ENCODE measurements around the gene STON2. TPM values are rescaled to one million over a fixed set of nuclear protein-coding genes. Genes with fewer than 3 reads are reported as not detected.
"Not testable (repeated sequence)": the region's sequence is repeated elsewhere in the genome, so short reads cannot be mapped to it uniquely, and the experiment has no call there.

Gene STON2
- total RNA-seq, 1 donor: 25.9 TPM

DNA sequence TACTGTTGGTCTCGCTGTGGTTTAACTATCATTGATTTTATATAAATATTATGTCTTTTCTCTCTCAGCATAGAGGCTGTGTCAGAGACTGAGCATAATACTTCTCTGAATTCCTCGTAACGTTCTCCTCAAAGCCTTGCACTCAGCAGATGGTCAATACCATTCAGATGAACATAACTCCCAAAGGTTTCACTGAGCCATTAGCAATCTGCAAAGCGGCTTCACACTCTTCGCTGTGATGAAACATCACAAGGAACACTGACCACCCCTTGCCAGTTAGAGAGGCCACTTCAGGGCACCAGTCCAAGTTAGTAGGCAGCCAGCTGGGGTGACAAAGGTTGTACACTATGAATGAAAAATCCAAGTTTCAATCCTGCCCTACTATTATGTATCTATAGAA, 30.1 kb upstream of the STON2 start:
- no peak overlapping the region for H3K4me3 ChIP-seq (ENCODE audit: low read length)
- H3K27me3 ChIP-seq (ENCODE audit: insufficient read depth, low read length): peaks cover 39% of the 10 kb centered on the region
- no peaks in the 10 kb centered on the region for H3K9me3 ChIP-seq (ENCODE audit: low read depth, low read length)
- H3K4me1 ChIP-seq (ENCODE audit: insufficient read depth, low read length): peaks cover 14% of the 10 kb centered on the region

DNA sequence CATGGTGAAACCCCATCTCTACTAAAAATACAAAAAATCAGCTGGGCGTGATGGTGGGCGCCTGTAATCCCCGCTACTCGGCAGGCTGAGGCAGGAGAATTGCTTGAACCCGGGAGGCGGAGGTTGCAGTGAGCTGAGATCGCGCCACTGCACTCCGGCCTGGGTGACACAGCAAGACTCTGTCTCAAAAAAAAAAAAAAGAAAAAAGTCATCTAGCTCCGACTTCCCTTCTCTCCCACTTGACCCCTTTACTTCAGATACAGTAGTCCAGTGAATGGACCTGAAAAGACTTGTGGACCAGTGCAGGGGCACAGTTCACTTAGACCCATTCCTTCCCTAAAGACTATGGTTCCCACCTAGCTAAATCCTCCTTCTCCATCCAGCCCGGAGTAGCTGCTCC, 29.6 kb upstream of the STON2 start:
- not testable (repeated sequence) for H3K9me3 ChIP-seq (ENCODE audit: low read depth, low read length); H3K4me3 ChIP-seq (ENCODE audit: low read length)
- Histone ChIP-seq H3K27me3 (ENCODE audit: insufficient read depth, low read length) (peaks cover 34% of the 10 kb centered on the region), H3K4me1 (ENCODE audit: insufficient read depth, low read length) (peaks cover 12% of the 10 kb centered on the region)

- Histone ChIP-seq H3K9me3 (ENCODE audit: low read depth, low read length) (no peaks in the 10 kb centered on the region), H3K4me1 (ENCODE audit: insufficient read depth, low read length) (peaks cover 12% of the 10 kb centered on the region), H3K4me3 (ENCODE audit: low read length) (no peak overlapping the region), H3K27me3 (ENCODE audit: insufficient read depth, low read length) (peaks cover 27% of the 10 kb centered on the region)
Observed at GRCh38 chr14:81429028-81429427, 28.9 kb upstream of the STON2 start.

GRCh38 chr14:81427348-81428058, 27.4 kb upstream of the STON2 start:
- Histone ChIP-seq H3K4me1 (ENCODE audit: insufficient read depth, low read length) (peaks cover 27% of the 10 kb centered on the region), H3K4me3 (ENCODE audit: low read length) (no peak overlapping the region), H3K9me3 (ENCODE audit: low read depth, low read length) (no peaks in the 10 kb centered on the region), H3K27me3 (ENCODE audit: insufficient read depth, low read length) (peaks cover 12% of the 10 kb centered on the region)

DNA sequence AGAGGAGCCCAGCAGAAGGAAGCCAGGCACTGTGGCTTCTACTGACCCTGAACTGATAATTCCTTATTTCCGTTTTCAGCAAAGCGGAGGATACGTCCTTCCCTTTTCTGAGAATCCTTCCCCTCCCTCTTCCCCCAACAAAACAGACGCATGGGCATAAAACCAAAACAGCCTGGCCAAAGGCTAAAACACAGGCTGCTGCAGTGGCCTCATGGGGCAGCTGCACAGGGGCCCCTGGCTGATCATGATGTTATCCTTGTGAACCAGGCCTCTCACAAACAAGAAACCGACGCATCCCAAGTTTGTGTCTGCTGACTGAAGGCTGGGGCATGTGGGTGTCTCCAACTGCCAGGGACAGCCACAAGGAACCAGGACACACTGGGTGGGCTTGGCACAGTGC, 23.4 kb upstream of the STON2 start:
- no peak overlapping the region for H3K4me3 ChIP-seq (ENCODE audit: low read length)
- H3K4me1 ChIP-seq (ENCODE audit: insufficient read depth, low read length): peaks cover 28% of the 10 kb centered on the region
- H3K27me3 ChIP-seq (ENCODE audit: insufficient read depth, low read length): peaks cover 5% of the 10 kb centered on the region
- H3K9me3 ChIP-seq (ENCODE audit: low read depth, low read length): no peaks in the 10 kb centered on the region

- Histone ChIP-seq H3K9me3 (ENCODE audit: low read depth, low read length) (no peaks in the 10 kb centered on the region), H3K4me1 (ENCODE audit: insufficient read depth, low read length) (peaks cover 41% of the 10 kb centered on the region), H3K27me3 (ENCODE audit: insufficient read depth, low read length) (peaks cover 2% of the 10 kb centered on the region), H3K4me3 (ENCODE audit: low read length) (no peak overlapping the region)
Observed at GRCh38 chr14:81418057-81418790, 18.1 kb upstream of the STON2 start.

GRCh38 chr14:81416981-81417380, 16.9 kb upstream of the STON2 start:
- H3K4me1 ChIP-seq (ENCODE audit: insufficient read depth, low read length): peaks cover 38% of the 10 kb centered on the region
- peaks cover 2% of the 10 kb centered on the region for H3K27me3 ChIP-seq (ENCODE audit: insufficient read depth, low read length)
- H3K4me3 ChIP-seq (ENCODE audit: low read length): no peak overlapping the region
- no peaks in the 10 kb centered on the region for H3K9me3 ChIP-seq (ENCODE audit: low read depth, low read length)

GRCh38 chr14:81416194-81416952, 16.2 kb upstream of the STON2 start:
- Histone ChIP-seq H3K4me1 (ENCODE audit: insufficient read depth, low read length) (peaks cover 38% of the 10 kb centered on the region), H3K4me3 (ENCODE audit: low read length) (no peak overlapping the region), H3K9me3 (ENCODE audit: low read depth, low read length) (no peaks in the 10 kb centered on the region), H3K27me3 (ENCODE audit: insufficient read depth, low read length) (peaks cover 2% of the 10 kb centered on the region)

GRCh38 chr14:81415781-81416180, 15.7 kb upstream of the STON2 start:
- no peaks in the 10 kb centered on the region for H3K9me3 ChIP-seq (ENCODE audit: low read depth, low read length)
- no peak overlapping the region for H3K4me3 ChIP-seq (ENCODE audit: low read length)
- H3K4me1 ChIP-seq (ENCODE audit: insufficient read depth, low read length): peaks cover 38% of the 10 kb centered on the region
- peaks cover 2% of the 10 kb centered on the region for H3K27me3 ChIP-seq (ENCODE audit: insufficient read depth, low read length)

DNA sequence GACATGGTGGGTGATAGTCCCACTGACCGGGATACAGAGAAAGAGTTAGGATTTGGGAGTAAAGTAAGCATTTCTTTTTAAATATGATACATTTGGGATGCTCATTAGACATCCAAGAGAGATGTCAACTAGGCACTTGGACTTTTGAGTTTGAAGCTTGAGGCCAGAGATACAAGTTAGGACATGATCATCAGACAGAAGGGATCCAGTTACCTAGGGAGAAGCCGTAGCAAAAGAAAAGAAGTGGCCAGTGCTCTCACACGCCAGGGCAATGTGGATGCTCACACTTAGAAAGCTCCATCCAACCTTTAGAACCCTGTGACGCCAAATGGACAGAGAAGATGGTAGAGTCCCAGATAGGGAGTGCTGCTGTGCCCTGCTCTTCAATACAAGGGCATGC, 14.0 kb upstream of the STON2 start:
- peaks cover 38% of the 10 kb centered on the region for H3K4me1 ChIP-seq (ENCODE audit: insufficient read depth, low read length)
- no peaks in the 10 kb centered on the region for H3K9me3 ChIP-seq (ENCODE audit: low read depth, low read length)
- no peak overlapping the region for H3K4me3 ChIP-seq (ENCODE audit: low read length)
- peaks cover 12% of the 10 kb centered on the region for H3K27me3 ChIP-seq (ENCODE audit: insufficient read depth, low read length)

DNA sequence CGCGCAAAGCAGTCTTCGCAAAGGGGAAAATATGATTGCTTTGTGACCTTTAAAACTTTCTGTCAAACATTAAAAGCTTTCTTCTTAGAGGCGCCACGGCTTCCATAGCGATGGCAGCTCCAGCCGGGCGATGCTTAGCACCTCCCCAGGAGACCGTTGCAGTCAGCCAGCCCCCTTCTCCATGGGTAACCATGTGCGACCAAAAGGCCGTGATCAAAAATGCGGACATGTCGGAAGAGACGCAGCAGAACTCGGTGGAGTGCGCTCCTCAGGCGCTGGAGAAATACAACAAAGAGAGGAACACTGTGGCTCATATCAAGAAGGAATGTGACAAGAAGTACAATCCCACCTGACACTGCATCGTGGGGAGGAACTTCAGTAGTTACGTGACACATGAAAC, 12.7 kb upstream of the STON2 start:
- no peak overlapping the region for H3K4me3 ChIP-seq (ENCODE audit: low read length)

DNA sequence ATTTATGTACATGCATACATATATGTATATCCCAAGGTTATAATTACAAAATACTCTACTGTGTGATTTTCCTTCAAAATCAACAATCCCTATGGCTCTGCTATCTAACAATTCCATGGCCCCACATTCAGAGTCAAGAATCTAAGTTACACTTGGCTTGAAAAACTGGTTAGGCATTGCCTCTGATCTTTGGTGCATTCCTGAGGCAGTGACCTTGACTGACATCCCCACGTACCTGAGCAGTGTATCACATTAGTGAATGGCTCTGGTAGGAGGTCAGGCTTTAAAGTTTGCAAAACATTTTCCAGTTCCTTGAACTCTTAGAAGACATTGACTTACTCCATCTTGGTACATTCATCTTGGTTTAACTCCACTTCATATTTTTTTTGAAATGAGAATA, 8.5 kb upstream of the STON2 start:
- Histone ChIP-seq H3K4me3 (ENCODE audit: low read length) (no peak overlapping the region), H3K27me3 (ENCODE audit: insufficient read depth, low read length) (peaks cover 47% of the 10 kb centered on the region)

More for the DNA sequence above, 12.7 kb upstream of the STON2 start:
- no peaks in the 10 kb centered on the region for H3K9me3 ChIP-seq (ENCODE audit: low read depth, low read length)
- H3K27me3 ChIP-seq (ENCODE audit: insufficient read depth, low read length): peaks cover 16% of the 10 kb centered on the region
- H3K4me1 ChIP-seq (ENCODE audit: insufficient read depth, low read length): peaks cover 37% of the 10 kb centered on the region

DNA sequence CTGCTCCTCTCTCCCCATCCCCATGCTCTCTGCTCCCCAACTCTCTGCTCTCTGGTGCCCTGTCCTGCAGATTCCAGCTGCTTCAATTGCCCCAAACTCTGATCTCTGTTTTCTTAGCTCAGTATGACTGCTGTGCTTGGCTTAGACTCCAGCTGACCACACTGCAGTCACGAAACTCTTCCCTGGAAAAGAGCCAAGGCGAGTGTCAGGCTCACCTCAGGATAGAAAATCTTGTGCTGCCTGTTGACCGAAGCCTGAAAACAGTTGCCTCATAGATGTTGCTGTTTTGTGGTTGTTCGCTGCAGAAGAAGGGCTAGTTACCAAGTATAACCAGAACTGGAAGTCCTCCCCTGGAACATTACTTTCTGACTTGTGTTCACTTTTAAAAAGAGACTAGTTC, 6.7 kb upstream of the STON2 start:
- Histone ChIP-seq H3K27me3 (ENCODE audit: insufficient read depth, low read length) (peaks cover 60% of the 10 kb centered on the region), H3K4me3 (ENCODE audit: low read length) (no peak overlapping the region), H3K9me3 (ENCODE audit: low read depth, low read length) (no peaks in the 10 kb centered on the region), H3K4me1 (ENCODE audit: insufficient read depth, low read length) (peaks cover 10% of the 10 kb centered on the region)

More for the DNA sequence above, 8.5 kb upstream of the STON2 start:
- Histone ChIP-seq H3K4me1 (ENCODE audit: insufficient read depth, low read length) (peaks cover 5% of the 10 kb centered on the region), H3K9me3 (ENCODE audit: low read depth, low read length) (no peaks in the 10 kb centered on the region)

DNA sequence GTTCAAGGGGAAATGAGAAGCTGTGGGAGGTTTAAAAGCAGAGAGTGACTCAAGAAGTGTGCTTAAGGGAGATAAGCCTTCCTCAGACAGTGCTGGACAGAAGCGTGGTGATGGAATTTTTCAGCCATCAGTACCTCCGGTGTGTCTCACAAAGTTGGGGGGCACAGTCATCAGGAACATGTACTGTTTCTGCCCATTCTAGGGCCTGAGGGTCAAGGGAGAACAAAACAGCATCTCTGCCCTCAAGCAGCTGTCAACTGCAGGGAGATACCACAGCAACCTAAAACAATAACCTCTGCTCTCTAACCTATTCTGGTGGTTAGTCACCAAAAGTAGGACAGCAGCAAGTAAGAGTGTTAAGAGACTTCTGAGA, 2.0 kb upstream of the STON2 start:
- H3K9me3 ChIP-seq (ENCODE audit: low read depth, low read length): no peaks in the 10 kb centered on the region
- H3K4me3 ChIP-seq (ENCODE audit: low read length): no peak overlapping the region
- H3K27me3 ChIP-seq (ENCODE audit: insufficient read depth, low read length): peaks cover 75% of the 10 kb centered on the region
- H3K4me1 ChIP-seq (ENCODE audit: insufficient read depth, low read length): peaks cover 32% of the 10 kb centered on the region

DNA sequence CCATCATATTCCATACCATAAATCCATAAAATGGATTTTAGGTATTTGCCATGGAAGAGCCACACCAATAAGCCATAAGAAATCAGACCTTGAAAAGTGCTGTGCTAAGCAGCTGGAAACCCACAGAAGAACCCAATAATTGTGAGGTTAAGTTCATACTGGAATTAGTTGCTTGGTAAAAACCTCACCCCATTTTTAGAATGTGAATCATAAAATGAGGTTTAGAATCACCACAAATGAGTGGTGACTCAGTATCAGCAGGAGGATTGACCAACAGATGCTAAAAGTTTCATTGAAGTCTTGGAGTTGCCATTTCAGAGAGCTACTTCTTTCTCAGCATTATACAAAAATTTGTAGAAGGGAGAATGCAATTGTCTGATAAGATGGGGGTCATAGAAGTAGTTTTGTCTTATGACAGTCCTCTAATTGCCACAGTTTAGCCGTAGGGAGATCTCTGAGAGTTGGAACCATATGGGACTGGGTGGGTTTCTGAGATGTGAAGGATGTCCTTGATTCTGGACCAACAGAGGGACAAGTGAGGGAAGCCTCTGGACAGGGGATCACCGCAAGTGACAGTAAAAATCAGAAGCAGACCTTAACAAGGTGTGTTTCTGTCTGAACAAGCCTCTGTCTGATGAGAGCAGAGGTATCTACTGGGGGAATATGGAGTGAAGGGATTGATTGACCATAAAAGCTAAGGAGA, 1.4 kb upstream of the STON2 start:
- peaks cover 32% of the 10 kb centered on the region for H3K4me1 ChIP-seq (ENCODE audit: insufficient read depth, low read length)
- H3K4me3 ChIP-seq (ENCODE audit: low read length): no peak overlapping the region
- H3K27me3 ChIP-seq (ENCODE audit: insufficient read depth, low read length): peaks cover 69% of the 10 kb centered on the region
- H3K9me3 ChIP-seq (ENCODE audit: low read depth, low read length): no peaks in the 10 kb centered on the region

All from mononuclear cell (primary cell).